Stomach (tissue), 9 donors: Measurements from ENCODE around the gene SPINK4. TPM values are rescaled to one million over a fixed set of nuclear protein-coding genes. Genes with fewer than 3 reads are reported as not detected.

ENCODE experiments used
- DNase-seq, 2 donors: peaks; one replicate each; pipeline versions ENCODE4 v3.0.0 to v3.0.0-alpha.2; 2013 to 2019
- H3K27ac ChIP-seq, 5 donors: fragments of 200-600 bp in 4 of 5; sonication (generic) in 4 of 5; one replicate each; pipeline ENCODE4 v1.5.1; 2013 to 2019; ENCODE audit warnings: mild to moderate bottlenecking in 1 of 5, moderate library complexity in 1 of 5
- H3K27me3 ChIP-seq, 3 donors: fragments of 200-600 bp; sonication (generic); one replicate each; pipeline ENCODE4 v1.5.1; 2017 to 2019; ENCODE audit warnings: mixed run types in 1 of 3
- H3K36me3 ChIP-seq, 4 donors: fragments of 200-600 bp; sonication (generic); 1 replicate in 3 of 4; 2 replicates in 1 of 4; pipeline ENCODE4 v1.5.1; 2016 to 2019
- H3K4me1 ChIP-seq, 4 donors: fragments of 200-600 bp; sonication (generic); one replicate each; pipeline ENCODE4 v1.5.1; 2016 to 2019
- H3K4me3 ChIP-seq, 4 donors: fragments of 200-600 bp; sonication (generic) in 3 of 4; one replicate each; pipeline ENCODE4 v1.5.1; 2016 to 2019; ENCODE audit warnings: mild to moderate bottlenecking in 1 of 4
- H3K9me3 ChIP-seq, 4 donors: fragments of 200-600 bp; sonication (generic); one replicate each; pipeline ENCODE4 v1.5.1; 2016 to 2019
- EP300 ChIP-seq: sonication (generic); formaldehyde crosslinking; IDR thresholded peaks from one replicate; pipeline ENCODE4 v1.6.1; 2017; ENCODE audit warnings: antibody characterized with exemption
- POLR2A ChIP-seq, 4 donors: fragments of 450-650 bp; IDR thresholded peaks; one replicate each; pipeline ENCODE4 v1.6.1; 2016; ENCODE audit warnings: antibody characterized with exemption in 4 of 4, control low read depth in 2 of 4, mild to moderate bottlenecking in 1 of 4, moderate library complexity in 1 of 4
- POLR2AphosphoS5 ChIP-seq, 3 donors: sonication (generic); formaldehyde crosslinking; IDR thresholded peaks; one replicate each; pipeline ENCODE4 v1.6.1; 2016; ENCODE audit warnings: antibody characterized with exemption in 3 of 3
- WGBS, 5 donors: extraction: QIAGEN DNeasy Blood & Tissue Kit in 3 of 5; methylation state at CpG; one replicate each; pipeline versions ENCODE4 v1.1.5 to v1.1.7; 2013 to 2018; 5-methylcytosine and 5-hydroxymethylcytosine counted together
- intact Hi-C: fragments of 100-400 bp; cut with DNase I; formaldehyde crosslinking; loops from one replicate; pipeline ENCODE4 v1.15.1; 2023; ENCODE audit warnings: low total_unique reads
- polyA plus RNA-seq, 3 donors: library from polyadenylated mRNA; stranded (reverse); fragments of 200-250 nt; gene quantifications; one replicate each; pipeline ENCODE4 v1.2.3, GENCODE V29; 2013
- total RNA-seq, 5 donors: library from RNA; depleted of rRNA; stranded (reverse); fragments of >200 nt; gene quantifications; one replicate each; pipeline versions ENCODE4 v1.1.0 to v1.2.3, GENCODE V29; 2014 to 2016
- TF ChIP-seq, protein P1 (sequence below), 7 experiments: fragments of 450-650 bp in 4 of 7; fragments of 200-600 bp in 3 of 7; sonication (generic) in 3 of 7; IDR thresholded peaks; one replicate each; pipeline ENCODE4 v1.5.1; 2016 to 2019; ENCODE audit warnings: antibody characterized with exemption in 7 of 7, control low read depth in 2 of 7, mild to moderate bottlenecking in 1 of 7
- donor health status: healthy with polysubstance abuse.
- donor health status: Bipolar disorder and iron deficiency.
- donor health status: healthy.

The SPINK4 gene
- total and polyA plus RNA-seq, 8 donors: 2.1 to 29.5 (median 19.1) TPM; not detected in 5

DNA sequence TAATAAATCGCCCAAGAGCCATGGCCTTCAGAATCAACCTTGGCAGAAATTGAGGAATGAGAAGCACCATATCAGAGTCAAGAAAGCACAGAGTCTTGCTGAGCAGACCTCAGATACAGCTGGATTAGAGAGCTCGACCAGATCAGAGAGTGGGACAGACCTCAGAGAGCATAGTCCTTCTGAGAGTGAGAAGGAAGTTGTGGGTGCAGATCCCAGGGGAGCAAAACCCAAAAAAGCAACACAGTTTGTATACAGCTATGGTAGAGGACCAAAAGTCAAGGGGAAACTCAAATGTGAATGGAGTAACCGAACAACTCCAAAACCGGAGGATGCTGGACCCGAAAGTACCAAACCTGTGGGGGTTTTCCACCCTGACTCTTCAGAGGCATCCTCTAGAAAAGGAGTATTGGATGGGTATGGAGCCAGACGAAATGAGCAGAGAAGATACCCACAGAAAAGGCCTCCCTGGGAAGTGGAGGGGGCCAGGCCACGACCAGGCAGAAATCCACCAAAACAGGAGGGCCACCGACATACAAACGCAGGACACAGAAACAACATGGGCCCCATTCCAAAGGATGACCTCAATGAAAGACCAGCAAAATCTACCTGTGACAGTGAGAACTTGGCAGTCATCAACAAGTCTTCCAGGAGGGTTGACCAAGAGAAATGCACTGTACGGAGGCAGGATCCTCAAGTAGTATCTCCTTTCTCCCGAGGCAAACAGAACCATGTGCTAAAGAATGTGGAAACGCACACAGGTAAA lies 54.9 kb downstream of the SPINK4 start:
- Histone ChIP-seq H3K9me3 (no peaks in the 10 kb centered on the region), H3K27ac (peak overlapping the region in 1 of 5 donors; percentile 98), H3K27me3 (no peaks in the 10 kb centered on the region), H3K4me3 (no peak overlapping the region), H3K36me3 (peaks cover 18 to 80% (median 70%) of the 10 kb centered on the region in 4 donors), H3K4me1 (peaks cover 50 to 88% (median 77%) of the 10 kb centered on the region in 4 donors)
- intact Hi-C loops: no loop called here
- 84 to 90% (median 87%) methylated on average over 12 of the region's 12 CpGs for WGBS, 5 donors
- TF ChIP-seq POLR2AphosphoS5 (IDR thresholded peaks at IDR 0.05): no peak
- no peak for TF ChIP-seq EP300
- TF ChIP-seq POLR2A (IDR thresholded peaks at IDR 0.05): no peak
- TF ChIP-seq, protein P1, sequence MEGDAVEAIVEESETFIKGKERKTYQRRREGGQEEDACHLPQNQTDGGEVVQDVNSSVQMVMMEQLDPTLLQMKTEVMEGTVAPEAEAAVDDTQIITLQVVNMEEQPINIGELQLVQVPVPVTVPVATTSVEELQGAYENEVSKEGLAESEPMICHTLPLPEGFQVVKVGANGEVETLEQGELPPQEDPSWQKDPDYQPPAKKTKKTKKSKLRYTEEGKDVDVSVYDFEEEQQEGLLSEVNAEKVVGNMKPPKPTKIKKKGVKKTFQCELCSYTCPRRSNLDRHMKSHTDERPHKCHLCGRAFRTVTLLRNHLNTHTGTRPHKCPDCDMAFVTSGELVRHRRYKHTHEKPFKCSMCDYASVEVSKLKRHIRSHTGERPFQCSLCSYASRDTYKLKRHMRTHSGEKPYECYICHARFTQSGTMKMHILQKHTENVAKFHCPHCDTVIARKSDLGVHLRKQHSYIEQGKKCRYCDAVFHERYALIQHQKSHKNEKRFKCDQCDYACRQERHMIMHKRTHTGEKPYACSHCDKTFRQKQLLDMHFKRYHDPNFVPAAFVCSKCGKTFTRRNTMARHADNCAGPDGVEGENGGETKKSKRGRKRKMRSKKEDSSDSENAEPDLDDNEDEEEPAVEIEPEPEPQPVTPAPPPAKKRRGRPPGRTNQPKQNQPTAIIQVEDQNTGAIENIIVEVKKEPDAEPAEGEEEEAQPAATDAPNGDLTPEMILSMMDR (IDR thresholded peaks at IDR 0.05): no peak
- no peak for DNase-seq

DNA sequence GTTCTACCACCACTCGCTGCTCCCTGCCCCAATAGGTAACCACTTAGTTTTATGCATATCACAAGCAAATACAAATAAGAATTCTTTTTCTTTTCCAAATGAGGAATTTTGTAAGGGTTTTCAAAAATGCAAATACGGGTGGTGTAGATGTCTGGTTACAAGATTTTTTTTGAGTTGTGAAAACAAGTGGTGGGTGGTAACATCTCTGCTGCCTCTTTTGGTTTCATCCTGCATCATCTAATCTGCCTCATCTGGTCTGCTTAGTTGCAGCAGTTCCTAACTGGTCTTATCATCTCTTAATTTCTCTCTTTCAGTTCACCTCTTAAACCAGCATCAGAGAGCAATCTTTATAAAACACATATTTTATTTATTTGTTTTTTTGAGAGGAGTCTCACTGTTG lies 55.6 kb downstream of the SPINK4 start:
- intact Hi-C loops: no loop called here
- Histone ChIP-seq H3K27ac (peak overlapping the region in 1 of 5 donors; percentile 21), H3K36me3 (peaks cover 18 to 87% (median 76%) of the 10 kb centered on the region in 4 donors)

DNA sequence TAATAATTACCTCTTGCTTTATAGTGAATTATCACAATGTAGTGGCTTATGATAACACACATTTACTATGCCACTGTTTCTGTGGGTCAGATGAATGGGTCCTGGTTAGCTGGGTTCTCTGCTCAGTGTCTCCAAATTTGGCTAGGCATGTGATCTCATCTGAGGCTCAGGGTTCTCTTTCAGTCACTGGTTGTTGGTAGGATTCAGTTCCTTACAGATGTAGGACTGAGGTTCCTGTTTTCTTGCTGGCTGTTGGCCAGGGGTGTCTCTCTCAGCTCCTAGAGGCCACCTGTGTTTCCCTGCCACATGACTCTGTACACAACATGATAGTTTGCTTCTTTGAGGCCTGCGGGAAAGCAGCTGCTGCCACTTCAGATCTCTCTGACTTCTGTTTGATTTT lies 57.5 kb downstream of the SPINK4 start:
- intact Hi-C loops: no loop called here
- H3K27me3 ChIP-seq: no peaks in the 10 kb centered on the region
- peak overlapping the region; percentile 8 to 75 (median 39) for H3K27ac ChIP-seq
- peak; percentile 62 to 75 for DNase-seq
- 12 to 33% (median 24%) methylated on average over 1 of the region's 1 CpG for WGBS, 5 donors
- H3K4me3 ChIP-seq: peak overlapping the region in 2 of 4 donors; percentile 4 to 18
- no peaks in the 10 kb centered on the region for H3K9me3 ChIP-seq
- peaks cover 35 to 82% (median 65%) of the 10 kb centered on the region in 4 donors for H3K4me1 ChIP-seq
- peaks cover 30 to 99% (median 90%) of the 10 kb centered on the region in 4 donors for H3K36me3 ChIP-seq
- TF ChIP-seq POLR2A (IDR thresholded peaks at IDR 0.05) (no peak), EP300 (no peak), POLR2AphosphoS5 (IDR thresholded peaks at IDR 0.05) (no peak)
- TF ChIP-seq, protein P1 (IDR thresholded peaks at IDR 0.05): no peak

More for the DNA sequence above, 55.6 kb downstream of the SPINK4 start:
- no peak for TF ChIP-seq POLR2AphosphoS5 (IDR thresholded peaks at IDR 0.05)
- TF ChIP-seq, protein P1 (IDR thresholded peaks at IDR 0.05): no peak
- no peak for TF ChIP-seq POLR2A (IDR thresholded peaks at IDR 0.05)
- no peak for TF ChIP-seq EP300
- H3K27me3 ChIP-seq: no peaks in the 10 kb centered on the region
- no peak overlapping the region for H3K4me3 ChIP-seq
- DNase-seq: no peak
- H3K9me3 ChIP-seq: no peaks in the 10 kb centered on the region
- WGBS, 5 donors: 76 to 89% (median 86%) methylated on average over 2 of the region's 2 CpGs
- H3K4me1 ChIP-seq: peaks cover 50 to 94% (median 80%) of the 10 kb centered on the region in 4 donors

Other genes starting within 250 kb of the SPINK4 start
- gene APTX, start 238.5 kb upstream of the SPINK4 start, total RNA-seq: 10 to 100 TPM; 10.4 to 48.8 (median 30.8) TPM
- gene APTX, start 238.5 kb upstream of the SPINK4 start, polyA plus RNA-seq: 10 to 100 TPM; 24.4 to 28.0 (median 24.7) TPM
- gene DNAJA1, start 214.9 kb upstream of the SPINK4 start, total RNA-seq: 10 to 100 TPM; 16.8 to 81.1 (median 29.2) TPM
- gene DNAJA1, start 214.9 kb upstream of the SPINK4 start, polyA plus RNA-seq: 10 to 100 TPM; 43.5 to 87.4 (median 75.3) TPM
- gene SMU1, start 163.5 kb upstream of the SPINK4 start, total RNA-seq: 10 to 100 TPM in 2 of 5 donors, 1 to 10 TPM in 3; 1.7 to 36.2 (median 10.0) TPM
- 1 to 10 TPM; 7.4 to 8.1 (median 8.0) TPM for gene SMU1, start 163.5 kb upstream of the SPINK4 start, polyA plus RNA-seq
- gene B4GALT1, start 72.8 kb upstream of the SPINK4 start, total RNA-seq: 100 to 1,000 TPM in 1 of 5 donors, 10 to 100 TPM in 3, 1 to 10 TPM in 1; 6.4 to 125 (median 25.0) TPM
- gene B4GALT1, start 72.8 kb upstream of the SPINK4 start, polyA plus RNA-seq: 10 to 100 TPM; 23.4 to 31.4 (median 24.8) TPM
- 100 to 1,000 TPM in 3 of 5 donors, 10 to 100 TPM in 1, 1 to 10 TPM in 1; 2.3 to 461 (median 138) TPM for gene BAG1, start 24.5 kb downstream of the SPINK4 start, total RNA-seq
- 100 to 1,000 TPM; 112 to 229 (median 125) TPM for gene BAG1, start 24.5 kb downstream of the SPINK4 start, polyA plus RNA-seq
- gene CHMP5, start 24.9 kb downstream of the SPINK4 start, total RNA-seq: 100 to 1,000 TPM in 1 of 5 donors, 10 to 100 TPM in 3, 1 to 10 TPM in 1; 9.8 to 129 (median 23.5) TPM
- gene CHMP5, start 24.9 kb downstream of the SPINK4 start, polyA plus RNA-seq: 100 to 1,000 TPM in 1 of 3 donors, 10 to 100 TPM in 2; 50.7 to 164 (median 77.9) TPM
- 10 to 100 TPM; 20.3 to 46.9 (median 36.4) TPM for gene NFX1, start 50.3 kb downstream of the SPINK4 start, total RNA-seq
- gene NFX1, start 50.3 kb downstream of the SPINK4 start, polyA plus RNA-seq: 10 to 100 TPM; 11.3 to 19.9 (median 13.3) TPM
- 10 to 100 TPM in 1 of 5 donors, 1 to 10 TPM in 2, not detected in 2; 2.8 to 17.4 (median 3.9) TPM for gene AQP7, start 162.4 kb downstream of the SPINK4 start, total RNA-seq
- gene AQP7, start 162.4 kb downstream of the SPINK4 start, polyA plus RNA-seq: 1 to 10 TPM; 1.1 to 5.3 (median 1.5) TPM
- gene AQP3, start 207.4 kb downstream of the SPINK4 start, total RNA-seq: 10 to 100 TPM in 3 of 5 donors, 1 to 10 TPM in 2; 1.7 to 60.0 (median 11.4) TPM
- gene AQP3, start 207.4 kb downstream of the SPINK4 start, polyA plus RNA-seq: 100 to 1,000 TPM in 1 of 3 donors, 10 to 100 TPM in 2; 10.8 to 319 (median 36.5) TPM
- gene NOL6, start 233.8 kb downstream of the SPINK4 start, total RNA-seq: 10 to 100 TPM; 12.5 to 43.6 (median 21.4) TPM
- gene NOL6, start 233.8 kb downstream of the SPINK4 start, polyA plus RNA-seq: 10 to 100 TPM; 10.7 to 22.0 (median 12.5) TPM